Caco-2 (cell line): ENCODE results near the gene UBE2N. TPM values are rescaled to one million over a fixed set of nuclear protein-coding genes. Genes with fewer than 3 reads are reported as not detected.
A peak's percentile ranks its signal among the peaks of the same experiment; 100 is the strongest.

ENCODE experiments used
- Bru-seq: library from RNA; stranded (reverse); fragments of 400-500 nt; gene quantifications from one replicate; lab custom pipeline; 2021; lab: Mats Ljungman, UMichigan
- BruChase-seq, 2 experiments: library from RNA; stranded (reverse); fragments of 400-500 nt; gene quantifications; one replicate each; lab custom pipeline; 2021; lab: Mats Ljungman, UMichigan
- BruUV-seq: library from RNA; stranded (reverse); fragments of 400-500 nt; replicated peaks from 2 replicates; lab custom pipeline; 2021; lab: Mats Ljungman, UMichigan
- CTCF ChIA-PET: fragments of 300-600 bp; sonication (Branson Sonifier 250); formaldehyde crosslinking; loops from one replicate; lab custom pipeline; 2022; ENCODE audit warnings: antibody characterized with exemption; lab: Charles Lee
- POLR2A ChIA-PET: fragments of 300-600 bp; sonication (Branson Sonifier 250); formaldehyde crosslinking; loops from one replicate; lab custom pipeline; 2022; ENCODE audit warnings: antibody characterized with exemption; lab: Charles Lee
- DNase-seq, 2 experiments: peaks; one replicate each; pipeline versions ENCODE4 v3.0.0 to v3.0.0-alpha.2; 2020 to 2022
- H3K27me3 ChIP-seq: replicated peaks from 2 replicates; pipeline ENCODE4 v1.6.0; 2011; ENCODE audit warnings: low read length; ENCODE audit not compliant: control insufficient read depth, insufficient read depth
- H3K36me3 ChIP-seq: 2 replicates; pipeline ENCODE4 v1.5.1; 2011; ENCODE audit warnings: low read length; ENCODE audit not compliant: control insufficient read depth, insufficient read depth
- H3K4me1 ChIP-seq: fragments of 250-450 bp; sonication (Bioruptor Pico); 2 replicates; pipeline ENCODE4 v1.5.1; 2020; ENCODE audit warnings: mild to moderate bottlenecking
- H3K4me3 ChIP-seq: 2 replicates; pipeline ENCODE4 v1.5.1; 2011; ENCODE audit warnings: low read depth, mild to moderate bottlenecking, control low read depth, low read length
- H3K9me3 ChIP-seq: fragments of 250-450 bp; sonication (Bioruptor Pico); 2 replicates; pipeline ENCODE4 v1.5.1; 2020; ENCODE audit warnings: mild to moderate bottlenecking, moderate library complexity
- H3K27ac Mint-ChIP-seq: one replicate; pipeline ENCODE4 v1.8.0; 2022; ENCODE audit warnings: mixed read lengths; ENCODE audit not compliant: unreplicated experiment
- H3K27me3 Mint-ChIP-seq: one replicate; pipeline ENCODE4 v1.8.0; 2022; ENCODE audit warnings: mixed read lengths; ENCODE audit not compliant: insufficient read depth, unreplicated experiment
- H3K36me3 Mint-ChIP-seq: one replicate; pipeline ENCODE4 v1.8.0; 2022; ENCODE audit warnings: mild to moderate bottlenecking, mixed read lengths; ENCODE audit not compliant: insufficient read depth, unreplicated experiment
- H3K4me1 Mint-ChIP-seq: one replicate; pipeline ENCODE4 v1.8.0; 2022; ENCODE audit warnings: low read depth, mixed read lengths; ENCODE audit not compliant: unreplicated experiment
- H3K4me3 Mint-ChIP-seq: one replicate; pipeline ENCODE4 v1.8.0; 2022; ENCODE audit warnings: mild to moderate bottlenecking, moderate library complexity, mixed read lengths; ENCODE audit not compliant: unreplicated experiment
- H3K9me3 Mint-ChIP-seq: one replicate; pipeline ENCODE4 v1.8.0; 2022; ENCODE audit warnings: mixed read lengths; ENCODE audit not compliant: unreplicated experiment
- CTCF ChIP-seq, 2 experiments: fragments of 200-600 bp in 1 of 2; IDR thresholded peaks; 1 replicate in 1 of 2; 2 replicates in 1 of 2; pipeline versions ENCODE4 v1.5.1 to v1.8.0; 2011 to 2022; ENCODE audit warnings: antibody characterized with exemption in 1 of 2, control low read depth in 1 of 2, inconsistent platforms in 1 of 2, low read depth in 1 of 2, low read length in 1 of 2, mild to moderate bottlenecking in 1 of 2, moderate library complexity in 1 of 2; ENCODE audit not compliant: insufficient read depth in 1 of 2, severe bottlenecking in 1 of 2, unreplicated experiment in 1 of 2
- intact Hi-C: fragments of 100-400 bp; cut with micrococcal nuclease; formaldehyde crosslinking; loops from one replicate; pipeline ENCODE4 v1.10.0; 2022; ENCODE audit not compliant: unreplicated experiment
- long read RNA-seq: library from polyadenylated mRNA; stranded (forward); transcript quantifications from one replicate; pipeline ENCODE4 v2.0.0, GENCODE V29; 2022
- total RNA-seq: library from RNA; stranded (reverse); gene quantifications from 2 replicates; pipeline ENCODE4 v1.2.3, GENCODE V29; 2022

Gene UBE2N
- total RNA-seq (146 and 153 TPM in 2 replicates), Bru-seq, nascent RNA (percentile 96 among the genes with signal in this experiment), BruChase-seq, experiment 1, labeled RNA remaining after a 2-hour chase (percentile 95 among the genes with signal in this experiment), BruChase-seq, experiment 2, labeled RNA remaining after a 6-hour chase (percentile 96 among the genes with signal in this experiment)
- long read RNA-seq, full-length matches to known transcripts: 306 of 321 reads
- long read RNA-seq, partial matches to known transcripts: 12 of 321 reads
- long read RNA-seq, other reads (novel, unspliced or antisense): 3 of 321 reads

- no peaks in the 10 kb centered on the region for H3K36me3 ChIP-seq
- POLR2A ChIA-PET: interaction anchor here (0.6 to 1.4 kb wide), 4 partner anchors 11 to 674 kb away, joined by 3 to 4 read pairs (median 3); no protein-coding TSS in a partner anchor
- H3K27me3 ChIP-seq: no peaks in the 10 kb centered on the region
- DNase-seq: peak; percentile 96 to 98
- H3K4me3 ChIP-seq: peak within 1 kb of the TSS; percentile 93
- intact Hi-C loops: loop anchor here (1.0 kb wide), 1 partner anchor 25 kb away; the partner anchor contains the start of gene MRPL42
- Mint-ChIP-seq H3K27me3 (no peaks in the 10 kb centered on the region), H3K4me3 (peak within 1 kb of the TSS; percentile 98), H3K36me3 (peaks cover 11% of the 10 kb centered on the region), H3K4me1 (peaks cover 44% of the 10 kb centered on the region), H3K9me3 (no peaks in the 10 kb centered on the region), H3K27ac (peak within 1 kb of the TSS; percentile 99)
- CTCF ChIA-PET: interaction anchor here (0.5 to 1.5 kb wide), 2 partner anchors 26 to 454 kb away, joined by 3 to 4 read pairs; partner anchors contain the start of gene MRPL42
- TF ChIP-seq CTCF (IDR thresholded peaks at IDR 0.05; ENCODE audit: insufficient read depth in 1 of 2, low read depth in 1 of 2, low read length in 1 of 2, severe bottlenecking in 1 of 2, unreplicated experiment in 1 of 2): no peak
- BruUV-seq: no TSS peak
- peaks cover 17% of the 10 kb centered on the region for H3K4me1 ChIP-seq
- H3K9me3 ChIP-seq: no peaks in the 10 kb centered on the region
Observed at GRCh38 chr12:93441617-93442410, at the start of gene UBE2N. UBE2N (minus strand) TSS chr12:93441947; CDS start chr12:93441884, 63 bp downstream.

- H3K27ac Mint-ChIP-seq: no peak overlapping the region
- intact Hi-C loops: no loop called here
- no TSS peak for BruUV-seq
- no peaks in the 10 kb centered on the region for H3K9me3 Mint-ChIP-seq
- DNase-seq: no peak
- peaks cover 33% of the 10 kb centered on the region for H3K36me3 Mint-ChIP-seq
- H3K4me1 Mint-ChIP-seq: no peaks in the 10 kb centered on the region
- H3K27me3 ChIP-seq: no peaks in the 10 kb centered on the region
- no peaks in the 10 kb centered on the region for H3K27me3 Mint-ChIP-seq
- no peak for TF ChIP-seq CTCF (IDR thresholded peaks at IDR 0.05; ENCODE audit: insufficient read depth in 1 of 2, low read depth in 1 of 2, low read length in 1 of 2, severe bottlenecking in 1 of 2, unreplicated experiment in 1 of 2)
- H3K4me3 Mint-ChIP-seq: no peak overlapping the region
- H3K9me3 ChIP-seq: no peaks in the 10 kb centered on the region
- peaks cover 5% of the 10 kb centered on the region for H3K4me1 ChIP-seq
- ChIA-PET CTCF (no interaction called here), POLR2A (no interaction called here)
- peaks cover 1% of the 10 kb centered on the region for H3K36me3 ChIP-seq
- no peak overlapping the region for H3K4me3 ChIP-seq
Observed at GRCh38 chr12:93484315-93484981, 42.7 kb upstream of the UBE2N start.
